Activated B cell treated with CpG ODN at 0.5 μM for 24 hours (primary cell): ENCODE results near the gene TMEM30A. TPM values are rescaled to one million over a fixed set of nuclear protein-coding genes. Genes with fewer than 3 reads are reported as not detected.

Source experiments
- ATAC-seq: fragments of 200-7000 bp; cut with Tn5 transposase; one replicate; pipeline ENCODE4 v1.10.0; 2021; ENCODE audit warnings: low read depth, mild to moderate bottlenecking, moderate library complexity
- CTCF ChIA-PET: fragments of 350-600 bp; sonication (Branson Sonifier 250); formaldehyde crosslinking; loops from one replicate; lab custom pipeline; 2021; ENCODE audit warnings: antibody characterized with exemption; lab: Charles Lee
- POLR2A ChIA-PET: fragments of 350-600 bp; sonication (Branson Sonifier 250); formaldehyde crosslinking; loops from one replicate; lab custom pipeline; 2021; ENCODE audit warnings: antibody characterized with exemption; lab: Charles Lee
- DNase-seq: peaks from one replicate; pipeline ENCODE4 v3.0.0; 2022
- H3K27ac Mint-ChIP-seq: one replicate; pipeline ENCODE4 v1.8.0; 2020; ENCODE audit warnings: mixed read lengths
- H3K27me3 Mint-ChIP-seq: one replicate; pipeline ENCODE4 v1.8.0; 2021; ENCODE audit warnings: mixed read lengths
- H3K36me3 Mint-ChIP-seq: one replicate; pipeline ENCODE4 v1.8.0; 2021; ENCODE audit warnings: low read depth, mixed read lengths
- H3K4me1 Mint-ChIP-seq: one replicate; pipeline ENCODE4 v1.8.0; 2021; ENCODE audit warnings: mixed read lengths
- H3K4me3 Mint-ChIP-seq: one replicate; pipeline ENCODE4 v1.8.0; 2020; ENCODE audit warnings: mild to moderate bottlenecking, mixed read lengths
- H3K9me3 Mint-ChIP-seq: one replicate; pipeline ENCODE4 v1.8.0; 2020; ENCODE audit warnings: mixed read lengths
- CTCF ChIP-seq: fragments of 200-600 bp; IDR thresholded peaks from one replicate; pipeline ENCODE4 v1.8.0; 2022; ENCODE audit warnings: antibody characterized with exemption, mild to moderate bottlenecking
- intact Hi-C: fragments of 100-400 bp; cut with micrococcal nuclease; formaldehyde crosslinking; loops from one replicate; pipeline ENCODE4 v1.15.1; 2024
- total RNA-seq: library from RNA; stranded (reverse); gene quantifications from 2 replicates; pipeline ENCODE4 v1.2.3, GENCODE V29; 2022

Gene TMEM30A
- total RNA-seq, 1 donor from 2014 or later, result 38.7 TPM

- Mint-ChIP-seq H3K36me3 (no peaks in the 10 kb centered on the region), H3K9me3 (no peaks in the 10 kb centered on the region), H3K4me3 (no peak overlapping the region), H3K4me1 (no peaks in the 10 kb centered on the region), H3K27me3 (peaks cover 9% of the 10 kb centered on the region), H3K27ac (no peak overlapping the region)
- intact Hi-C loops, result no loop called here
- POLR2A ChIA-PET, result no interaction called here
- CTCF ChIA-PET, result no interaction called here
- DNase-seq, result no peak
- no peak for ATAC-seq
- TF ChIP-seq CTCF, result no peak
Observed at GRCh38 chr6:75307364-75308004, 22.9 kb upstream of the TMEM30A start.

GRCh38 chr6:75306064-75306463, 21.5 kb upstream of the TMEM30A start:
- Mint-ChIP-seq H3K36me3 (no peaks in the 10 kb centered on the region), H3K27ac (no peak overlapping the region), H3K4me3 (no peak overlapping the region), H3K9me3 (no peaks in the 10 kb centered on the region), H3K4me1 (no peaks in the 10 kb centered on the region), H3K27me3 (peaks cover 6% of the 10 kb centered on the region)
- TF ChIP-seq CTCF, result no peak
- DNase-seq (no peak), ATAC-seq (no peak)
- ChIA-PET CTCF (no interaction called here), POLR2A (no interaction called here)
- intact Hi-C loops, result no loop called here

DNA sequence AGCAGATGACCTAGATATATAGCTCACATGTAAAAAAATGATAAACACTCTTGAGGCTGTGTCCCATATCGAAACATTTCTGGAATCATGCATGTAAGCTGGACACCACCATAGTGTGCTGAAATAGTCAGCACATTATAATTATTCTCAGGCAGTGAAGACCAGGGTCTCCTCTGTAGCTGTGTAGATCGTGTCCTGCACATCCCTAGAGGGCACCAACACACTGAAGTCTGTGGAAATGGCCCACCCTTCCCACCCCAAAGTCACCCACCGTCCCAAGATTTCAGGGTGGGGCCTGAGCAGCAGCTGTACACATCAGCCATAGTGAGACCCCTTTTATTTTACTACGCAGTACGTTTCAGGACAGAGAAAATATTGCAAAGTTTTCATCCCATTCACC, 21.0 kb upstream of the TMEM30A start:
- Mint-ChIP-seq H3K9me3 (no peaks in the 10 kb centered on the region), H3K27me3 (peaks cover 6% of the 10 kb centered on the region), H3K4me1 (no peaks in the 10 kb centered on the region), H3K36me3 (no peaks in the 10 kb centered on the region), H3K27ac (no peak overlapping the region), H3K4me3 (no peak overlapping the region)
- ATAC-seq (no peak), DNase-seq (no peak)
- POLR2A ChIA-PET, result no interaction called here
- no peak for TF ChIP-seq CTCF
- CTCF ChIA-PET, result no interaction called here
- intact Hi-C loops, result no loop called here

GRCh38 chr6:75302280-75302679, 17.7 kb upstream of the TMEM30A start:
- Mint-ChIP-seq H3K4me1 (no peaks in the 10 kb centered on the region), H3K4me3 (no peak overlapping the region), H3K27me3 (peaks cover 6% of the 10 kb centered on the region), H3K9me3 (no peaks in the 10 kb centered on the region), H3K36me3 (no peaks in the 10 kb centered on the region), H3K27ac (no peak overlapping the region)
- TF ChIP-seq CTCF, result no peak
- POLR2A ChIA-PET, result no interaction called here
- ATAC-seq, result no peak
- intact Hi-C loops, result no loop called here
- CTCF ChIA-PET, result no interaction called here
- no peak for DNase-seq

DNA sequence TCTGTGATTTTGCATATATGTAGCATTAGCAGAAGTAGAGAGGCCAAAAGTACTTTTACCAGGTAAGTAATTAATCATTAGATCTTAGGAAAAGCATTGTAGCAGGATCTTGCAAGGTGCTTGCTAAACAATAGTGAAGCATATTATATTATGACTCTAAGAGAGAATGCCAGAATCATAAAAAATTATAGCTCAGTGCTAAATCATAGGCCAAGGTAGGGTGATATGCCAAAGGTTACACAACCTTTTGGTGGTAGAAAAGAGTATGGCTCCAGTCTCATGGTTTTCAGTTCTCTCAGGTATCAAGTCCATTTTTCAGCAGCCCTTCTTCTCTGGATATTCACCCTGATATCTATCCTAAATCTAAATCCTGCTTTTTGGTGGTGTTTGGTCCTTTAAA, 16.9 kb upstream of the TMEM30A start:
- no peaks in the 10 kb centered on the region for H3K36me3 Mint-ChIP-seq
- DNase-seq (no peak), ATAC-seq (no peak)
- H3K4me1 Mint-ChIP-seq, result no peaks in the 10 kb centered on the region
- ChIA-PET POLR2A (no interaction called here), CTCF (interaction anchor here (1.4 kb wide), 1 partner anchor 35 kb away, joined by 4 read pairs; no protein-coding TSS in a partner anchor)
- H3K27ac Mint-ChIP-seq, result no peak overlapping the region
- H3K27me3 Mint-ChIP-seq, result peaks cover 5% of the 10 kb centered on the region
- TF ChIP-seq CTCF, result no peak
- intact Hi-C loops, result no loop called here
- no peaks in the 10 kb centered on the region for H3K9me3 Mint-ChIP-seq
- H3K4me3 Mint-ChIP-seq, result no peak overlapping the region
